ENCODE measurements around the gene PTPRE. TPM values are rescaled to one million over a fixed set of nuclear protein-coding genes. Genes with fewer than 3 reads are reported as not detected.

PTPRE gene
- total RNA-seq, 1 experiment from 2014 or later, result 12.3 TPM

GRCh38 chr10:128025437-128025836 is 118.5 kb downstream of the PTPRE start:
- Histone ChIP-seq H3K9me2 (ENCODE audit: insufficient read depth) (no peaks in the 10 kb centered on the region), H3K79me2 (ENCODE audit: insufficient read depth, low read length) (no peaks in the 10 kb centered on the region), H3K9ac (ENCODE audit: low read length) (no peak overlapping the region), H3K27me3 (ENCODE audit: insufficient read depth, low read length) (no peaks in the 10 kb centered on the region), H3K4me2 (ENCODE audit: low read length) (no peak overlapping the region), H4K20me1 (ENCODE audit: insufficient read depth) (no peaks in the 10 kb centered on the region), H2AFZ (ENCODE audit: low read depth, low read length, poor library complexity, severe bottlenecking) (no peak overlapping the region), H3K4me1 (ENCODE audit: control insufficient read depth in 1 of 2, insufficient read depth in 2 of 2, low read length in 2 of 2) (0 out of 4 replicates have a peak, but pooled peaks cover 0 to 3% of the 10 kb centered on the region in 2 experiments), H3K4me3 (replicated peaks in 1 of 2; ENCODE audit: low read depth in 1 of 2, low read length in 2 of 2) (no peak overlapping the region), H3K9me3 (ENCODE audit: control insufficient read depth in 1 of 2, insufficient read depth in 1 of 2, low read depth in 1 of 2, low read length in 2 of 2) (no peaks in the 10 kb centered on the region), H3K27ac (ENCODE audit: low read depth, low read length) (no peak overlapping the region), H3K36me3 (ENCODE audit: control insufficient read depth in 1 of 2, insufficient read depth in 2 of 2, low read length in 2 of 2) (no peaks in the 10 kb centered on the region)
- ATAC-seq (no peak), DNase-seq (ENCODE audit: low read depth, low spot score) (no peak)
- RAD21 ChIA-PET (ENCODE audit: low non-redundant PET in 1 of 2, low total read pairs in 2 of 2, uncharacterized antibody in 2 of 2, unreplicated experiment in 2 of 2), result no interaction called here
- no TSS peak for BruUV-seq (replicated peaks)
- POLR2A ChIA-PET, result no interaction called here
- TF ChIP-seq RAD21 (IDR thresholded peaks at IDR 0.05; ENCODE audit: low read depth) (no peak), CTCF (IDR thresholded peaks at IDR 0.05 in 2 of 3, conservative IDR thresholded peaks at IDR 0.05 in 1 of 3; ENCODE audit: borderline replicate concordance in 1 of 3, insufficient read depth in 1 of 3, low read depth in 2 of 3, low read length in 2 of 3) (no peak), JUND (IDR thresholded peaks at IDR 0.05) (no peak), POLR2AphosphoS5 (IDR thresholded peaks at IDR 0.05; ENCODE audit: low read depth, low read length) (no peak), CEBPB (IDR thresholded peaks at IDR 0.05; ENCODE audit: low read depth) (no peak), EGR1 (IDR thresholded peaks at IDR 0.05; ENCODE audit: low read depth) (no peak), SRF (IDR thresholded peaks at IDR 0.05; ENCODE audit: low read depth) (no peak), ZNF274 (IDR thresholded peaks at IDR 0.05; ENCODE audit: low read depth, low read length) (no peak), YY1 (IDR thresholded peaks at IDR 0.05; ENCODE audit: extremely low read depth, insufficient replicate concordance, low read depth, low read length) (no peak), SIN3A (IDR thresholded peaks at IDR 0.05; ENCODE audit: low read depth) (no peak), TCF7L2 (IDR thresholded peaks at IDR 0.05; ENCODE audit: borderline replicate concordance, extremely low read depth, insufficient read depth, insufficient read length) (no peak), SP1 (IDR thresholded peaks at IDR 0.05; ENCODE audit: low read depth) (no peak), ELF1 (IDR thresholded peaks at IDR 0.05; ENCODE audit: borderline replicate concordance, low read depth) (no peak), ATF3 (IDR thresholded peaks at IDR 0.05) (no peak), ZFX (IDR thresholded peaks at IDR 0.05) (no peak), POLR2A (IDR thresholded peaks at IDR 0.05; ENCODE audit: borderline replicate concordance, extremely low read depth, insufficient read depth, insufficient read length) (no peak)
- TF ChIP-seq, protein P1, sequence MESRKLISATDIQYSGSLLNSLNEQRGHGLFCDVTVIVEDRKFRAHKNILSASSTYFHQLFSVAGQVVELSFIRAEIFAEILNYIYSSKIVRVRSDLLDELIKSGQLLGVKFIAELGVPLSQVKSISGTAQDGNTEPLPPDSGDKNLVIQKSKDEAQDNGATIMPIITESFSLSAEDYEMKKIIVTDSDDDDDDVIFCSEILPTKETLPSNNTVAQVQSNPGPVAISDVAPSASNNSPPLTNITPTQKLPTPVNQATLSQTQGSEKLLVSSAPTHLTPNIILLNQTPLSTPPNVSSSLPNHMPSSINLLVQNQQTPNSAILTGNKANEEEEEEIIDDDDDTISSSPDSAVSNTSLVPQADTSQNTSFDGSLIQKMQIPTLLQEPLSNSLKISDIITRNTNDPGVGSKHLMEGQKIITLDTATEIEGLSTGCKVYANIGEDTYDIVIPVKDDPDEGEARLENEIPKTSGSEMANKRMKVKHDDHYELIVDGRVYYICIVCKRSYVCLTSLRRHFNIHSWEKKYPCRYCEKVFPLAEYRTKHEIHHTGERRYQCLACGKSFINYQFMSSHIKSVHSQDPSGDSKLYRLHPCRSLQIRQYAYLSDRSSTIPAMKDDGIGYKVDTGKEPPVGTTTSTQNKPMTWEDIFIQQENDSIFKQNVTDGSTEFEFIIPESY (IDR thresholded peaks at IDR 0.05; ENCODE audit: extremely low read depth, insufficient replicate concordance, low read length), result no peak
- CTCF ChIA-PET, result interaction anchor here (2.4 kb wide), 1 partner anchor 10 kb away, joined by 10 read pairs; no protein-coding TSS in a partner anchor
- intact Hi-C loops (cut with micrococcal nuclease), result no loop called here

Data from HCT116 (cell line).